ENCODE results near the gene ZNF35.

Gene ZNF35

GRCh38 chr3:44685128-44685800 lies 36.7 kb downstream of the ZNF35 start:
- peak; percentile 76 for DNase-seq (ENCODE audit: low read depth)

- DNase-seq (ENCODE audit: low read depth): no peak
Measured at GRCh38 chr3:44687898-44688297, 39.4 kb downstream of the ZNF35 start.

Measured in EH (cell line).